GM21423 (cell line): ENCODE results near the gene GYPB.
A peak's percentile ranks its signal among the peaks of the same experiment; 100 is the strongest.
"Not testable (repeated sequence)": the region's sequence is repeated elsewhere in the genome, so short reads cannot be mapped to it uniquely, and the experiment has no call there.

Experiments used
- ATAC-seq: cut with Tn5 transposase; IDR thresholded peaks from one replicate; pipeline ENCODE4 v1.9.1; 2021; ENCODE audit warnings: mild to moderate bottlenecking, moderate library complexity; ENCODE audit not compliant: unreplicated experiment

Gene GYPB

DNA sequence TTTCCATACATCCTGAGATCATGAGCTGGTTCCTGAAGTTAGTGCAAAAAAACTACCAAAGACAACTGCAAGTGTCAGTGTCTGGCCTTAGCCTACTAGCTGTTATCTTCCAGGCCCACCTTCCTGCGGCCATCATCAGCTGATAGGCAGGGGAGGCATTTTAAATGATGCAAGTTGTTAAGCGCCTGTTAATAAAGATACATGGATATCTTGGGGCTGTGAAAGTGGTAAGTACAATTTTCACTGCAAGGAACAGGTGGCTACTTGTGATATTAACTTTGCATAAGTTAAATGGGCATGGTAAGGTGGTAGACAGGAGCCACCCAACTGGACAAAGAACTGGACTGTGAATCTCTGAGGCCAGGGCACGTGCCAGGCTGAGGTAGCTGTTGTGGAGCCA is at the start of gene GYPB:
GYPB (minus strand) TSS at position 104 of the 400 bp plus-strand sequence; CDS start at position 11, 93 bp downstream.
- ATAC-seq = not testable (repeated sequence)

DNA sequence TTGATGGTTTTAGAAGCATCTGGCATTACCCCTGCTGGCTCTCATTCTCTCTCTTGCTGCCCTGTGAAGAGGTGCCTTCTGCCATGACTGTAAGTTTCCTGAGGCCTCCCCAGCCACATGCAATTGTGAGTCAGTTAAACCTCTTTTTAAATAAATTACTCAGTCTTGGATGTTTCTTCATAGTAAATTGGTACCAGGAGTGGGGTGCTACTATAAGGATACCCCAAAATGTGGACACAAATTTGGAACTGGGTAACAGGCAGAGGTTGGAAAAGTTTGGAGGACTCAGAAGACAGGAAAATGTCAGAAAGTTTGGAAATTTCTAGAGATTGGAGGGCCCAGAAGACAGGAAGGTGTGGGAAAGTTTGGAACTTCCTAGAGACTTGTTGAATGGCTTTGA is 42.4 kb upstream of the GYPB start:
- not testable (repeated sequence) for ATAC-seq

DNA sequence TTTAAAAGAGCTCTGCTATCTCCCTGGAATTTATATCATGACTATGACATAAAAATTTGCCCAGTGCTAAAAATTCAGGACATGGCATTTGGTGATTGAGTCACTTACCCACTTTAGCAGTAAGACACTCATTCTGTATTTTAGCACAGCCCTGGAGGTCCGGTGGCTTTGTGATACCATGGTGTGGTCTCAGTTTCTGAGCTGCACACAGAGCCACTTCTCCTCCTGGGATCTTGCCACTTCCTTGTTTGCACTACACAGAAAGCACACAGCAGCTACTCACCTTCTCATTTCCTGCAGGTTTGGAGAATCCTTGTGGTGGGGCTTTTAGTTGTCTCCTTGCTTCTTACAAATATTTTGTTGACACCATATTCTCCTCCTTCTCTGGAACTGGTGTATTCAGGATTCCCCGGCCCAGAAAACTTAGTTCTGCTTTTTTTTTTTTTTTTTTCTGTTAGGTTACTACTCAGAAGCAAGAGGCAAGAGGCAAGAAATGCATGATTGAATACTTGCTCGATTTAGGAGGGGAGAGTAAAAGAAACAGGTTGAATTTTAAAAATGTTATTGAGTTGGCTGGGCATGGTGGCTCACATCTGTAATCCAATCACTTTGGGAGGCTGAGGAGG is 41.2 kb upstream of the GYPB start:
- ATAC-seq = not testable (repeated sequence)

DNA sequence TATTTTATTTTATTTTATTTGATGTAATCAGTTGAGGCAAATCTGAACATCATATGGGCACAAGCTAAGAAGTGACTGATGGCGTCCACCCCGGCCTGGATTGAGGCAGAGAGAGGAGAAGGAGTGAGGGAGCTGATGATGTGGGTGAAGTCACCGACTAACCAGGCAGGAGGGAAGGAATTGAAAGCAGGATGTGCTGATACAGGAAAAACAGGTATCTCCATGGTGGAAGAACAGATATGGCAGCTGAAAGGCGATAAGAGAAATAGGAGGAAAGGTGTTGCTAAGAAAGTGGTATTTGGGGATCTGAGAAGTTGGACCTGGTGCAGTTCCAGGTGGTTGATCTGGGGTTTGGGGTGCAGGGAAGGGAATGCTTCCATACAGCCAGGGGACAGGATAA is 37.6 kb upstream of the GYPB start:
- no peak for ATAC-seq

DNA sequence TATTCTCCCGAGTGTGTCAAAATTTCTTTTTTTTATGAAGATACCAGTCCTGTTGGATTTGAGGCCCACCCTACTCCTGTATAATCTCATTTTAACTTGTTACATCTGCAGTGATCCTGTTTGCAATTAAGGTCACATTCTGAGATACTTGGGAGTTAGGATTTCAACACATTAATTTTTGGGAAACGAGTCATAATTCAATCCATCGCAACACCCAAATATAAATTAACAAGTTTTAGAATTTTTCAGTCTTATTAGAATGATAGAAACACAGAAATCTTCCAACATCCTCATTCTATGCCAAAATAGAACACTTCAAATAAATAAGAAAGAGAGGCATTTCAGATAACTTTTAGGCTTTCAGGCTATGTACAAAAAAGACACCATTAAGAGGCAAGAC is 36.2 kb upstream of the GYPB start:
- not testable (repeated sequence) for ATAC-seq

DNA sequence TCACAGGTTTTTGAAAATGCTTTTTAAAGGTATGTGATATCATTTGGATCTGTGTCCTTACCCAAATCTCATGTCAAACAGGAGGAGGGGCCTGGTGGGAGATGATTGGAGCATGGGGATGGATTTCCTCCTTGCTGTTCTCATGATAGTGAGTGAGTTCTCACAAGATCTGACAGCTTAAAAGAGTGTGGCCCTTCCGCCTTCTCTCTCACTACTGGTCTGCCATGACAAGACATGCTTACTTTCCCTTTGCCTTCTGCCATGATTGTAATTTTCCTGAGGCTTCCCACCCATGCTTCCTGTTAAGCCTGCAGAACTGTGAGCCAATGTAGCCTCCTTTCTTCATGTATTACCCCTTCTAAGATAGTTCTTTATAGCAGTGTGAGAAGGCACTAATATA is 32.3 kb upstream of the GYPB start:
- not testable (repeated sequence) for ATAC-seq

DNA sequence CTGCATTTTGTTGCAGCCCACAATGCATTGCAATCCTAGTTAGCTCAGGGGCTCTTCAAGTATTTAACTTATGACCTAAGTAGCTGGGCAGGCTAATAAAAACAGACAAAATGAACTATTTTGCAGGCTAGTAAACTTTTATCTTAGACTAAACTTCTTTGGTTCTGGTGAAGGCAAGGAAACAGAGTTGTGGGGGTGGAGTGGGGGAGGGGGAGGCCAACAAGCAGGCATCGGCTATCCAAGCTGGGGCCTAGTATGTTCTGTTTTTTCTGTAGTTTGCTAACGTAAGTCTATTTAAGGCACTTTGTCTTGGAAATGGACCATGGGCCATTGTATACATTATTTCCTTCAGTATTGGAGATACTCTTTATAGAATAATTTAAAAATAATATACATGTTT is 31.5 kb upstream of the GYPB start:
- not testable (repeated sequence) for ATAC-seq

DNA sequence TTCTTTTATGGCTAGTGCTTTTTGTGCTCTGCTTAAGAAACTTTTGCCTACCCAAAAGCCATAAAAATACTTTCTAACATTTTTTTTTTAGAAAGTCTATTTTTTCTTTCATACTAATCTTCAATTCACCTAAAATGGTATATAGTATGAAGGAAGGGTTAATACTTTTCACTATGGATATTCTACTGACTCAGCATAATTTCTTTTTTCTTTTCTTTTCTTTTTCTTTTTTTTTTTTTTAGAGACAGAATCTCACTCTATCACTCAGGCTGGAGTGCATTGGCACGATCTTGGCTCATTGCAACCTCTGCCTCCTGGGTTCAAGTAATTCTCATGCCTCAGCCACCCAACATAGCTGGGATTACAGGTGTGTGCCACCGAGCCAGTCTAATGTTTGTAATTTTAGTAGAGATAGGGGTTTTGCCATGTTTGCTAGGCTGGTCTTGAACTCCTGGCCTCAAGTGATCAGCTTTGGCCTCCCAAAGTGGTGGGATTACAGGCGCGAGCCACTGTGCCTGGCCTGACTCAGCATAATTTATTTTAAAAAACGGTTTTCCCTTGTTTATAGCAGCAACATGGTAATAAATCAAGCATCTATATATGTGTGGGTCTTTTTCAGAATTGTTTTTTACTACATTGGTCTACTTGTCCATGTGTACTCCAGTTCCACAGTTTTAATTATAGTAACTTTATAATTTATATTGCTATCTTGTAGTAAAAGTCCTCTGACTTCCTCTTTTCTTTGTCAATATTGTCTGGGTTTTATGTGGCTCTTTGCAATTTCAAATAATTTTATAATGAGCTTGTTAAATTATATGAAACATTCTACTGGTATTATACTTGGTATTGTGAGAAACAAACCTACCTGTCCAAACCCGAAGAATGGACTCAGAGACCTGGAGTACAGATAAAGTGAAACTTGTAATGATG is 30.6 kb upstream of the GYPB start:
- not testable (repeated sequence) for ATAC-seq

DNA sequence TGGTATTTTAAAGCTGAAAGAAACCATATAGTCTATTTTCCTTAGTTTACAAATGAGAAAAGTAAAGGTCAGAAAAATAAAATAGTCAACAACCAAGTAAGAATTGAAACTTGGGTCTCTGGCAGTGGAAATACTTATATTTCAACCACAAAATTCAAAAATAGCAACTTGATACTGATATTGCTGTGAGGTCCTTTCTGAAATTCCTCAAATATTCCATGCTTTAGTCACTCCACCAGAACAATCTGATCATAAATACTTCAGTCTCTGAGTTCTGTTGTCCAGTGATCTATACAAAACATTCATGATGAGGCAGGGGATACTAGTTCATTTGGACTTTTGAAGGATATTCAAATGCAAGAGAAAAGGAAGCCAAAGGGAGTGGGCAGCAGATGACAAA is 25.8 kb upstream of the GYPB start:
- not testable (repeated sequence) for ATAC-seq

DNA sequence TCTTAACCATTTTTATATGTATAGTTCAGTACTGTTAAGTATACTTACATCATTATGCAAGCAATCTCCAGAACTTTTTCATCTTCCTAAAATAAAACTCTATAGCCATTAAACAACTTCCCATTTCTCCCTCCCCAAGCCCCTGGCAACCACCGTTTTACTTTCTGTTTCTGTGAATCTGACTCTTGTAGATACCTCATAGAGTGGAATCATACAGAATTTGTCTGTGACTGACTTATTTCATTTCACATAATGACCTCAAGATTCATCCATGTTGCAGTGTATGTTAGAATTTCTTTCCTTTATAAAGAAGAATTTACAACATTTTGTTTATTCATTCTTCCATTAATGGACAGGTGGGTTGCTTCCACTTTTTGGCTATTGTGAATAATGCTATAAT is 13.4 kb upstream of the GYPB start:
- ATAC-seq = not testable (repeated sequence)

DNA sequence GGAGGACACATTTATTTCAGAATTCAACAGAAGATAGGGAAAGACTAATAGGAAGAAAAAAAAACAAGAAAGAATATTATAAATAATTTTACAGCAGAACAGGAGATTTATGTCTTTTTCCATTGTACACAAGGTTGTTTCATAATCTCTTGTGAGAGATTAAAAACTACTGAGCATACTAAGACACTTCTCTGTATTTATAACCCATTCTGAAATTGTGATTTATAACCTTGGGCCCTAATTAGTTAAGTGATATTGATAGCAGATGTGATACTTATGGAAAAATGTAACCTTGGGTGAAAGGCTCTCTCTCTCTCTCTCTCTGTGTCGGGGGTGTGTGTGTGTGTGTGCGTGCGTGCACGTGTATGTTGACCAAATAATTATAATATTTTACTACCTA is 12.7 kb upstream of the GYPB start:
- not testable (repeated sequence) for ATAC-seq

DNA sequence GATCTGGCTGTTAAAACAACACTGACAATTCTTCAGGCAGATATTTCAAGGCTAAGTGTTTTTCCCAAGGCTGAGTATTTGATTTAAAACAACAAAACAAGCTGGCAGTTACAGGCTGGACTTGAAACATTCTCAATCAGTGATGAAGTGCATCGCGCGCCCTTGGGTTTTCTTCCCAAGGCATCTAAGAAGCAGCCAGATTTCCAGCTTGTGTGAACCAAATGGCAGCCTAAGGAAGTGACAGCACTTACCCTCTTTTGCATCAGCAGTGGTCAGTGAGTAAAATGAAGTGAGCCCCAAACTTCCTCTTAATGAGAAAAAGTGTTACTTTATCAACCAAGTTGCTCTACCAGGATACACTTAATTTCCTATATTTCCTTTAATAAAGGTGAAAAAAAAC is 12.2 kb upstream of the GYPB start:
- ATAC-seq = not testable (repeated sequence)

DNA sequence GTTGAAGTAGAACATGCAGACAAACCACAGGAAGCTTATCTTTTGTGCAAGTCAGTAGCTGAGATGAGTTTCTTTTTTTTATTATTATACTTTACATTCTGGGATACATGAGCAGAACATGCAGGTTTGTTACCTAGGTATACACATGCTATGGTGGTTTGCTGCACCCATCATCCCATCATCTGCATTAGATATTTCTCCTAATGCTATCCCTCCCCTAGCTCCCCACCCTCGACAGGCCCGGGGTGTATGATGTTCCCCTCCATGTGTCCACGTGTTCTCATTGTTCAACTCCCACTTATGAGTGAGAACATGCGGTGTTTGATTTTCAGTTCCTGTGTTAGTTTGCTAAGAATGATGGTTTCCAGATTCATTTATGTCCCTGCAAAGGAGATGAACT is 11.5 kb upstream of the GYPB start:
- not testable (repeated sequence) for ATAC-seq

DNA sequence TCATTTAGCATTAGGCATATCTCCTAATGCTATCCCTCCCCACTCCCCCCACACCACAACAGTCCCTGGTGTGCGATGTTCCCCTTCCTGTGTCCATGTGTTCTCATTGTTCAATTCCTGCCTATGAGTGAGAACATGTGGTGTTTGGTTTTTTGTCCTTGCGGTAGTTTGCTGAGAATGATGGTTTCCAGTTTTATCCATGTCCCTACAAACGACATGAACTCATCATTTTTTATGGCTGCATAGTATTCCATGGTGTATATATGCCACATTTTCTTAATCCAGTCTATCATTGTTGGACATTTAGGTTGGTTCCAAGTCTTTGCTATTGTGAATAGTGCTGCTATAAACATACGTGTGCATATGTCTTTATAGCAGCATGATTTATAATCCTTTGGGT is 7.5 kb upstream of the GYPB start:
- not testable (repeated sequence) for ATAC-seq

DNA sequence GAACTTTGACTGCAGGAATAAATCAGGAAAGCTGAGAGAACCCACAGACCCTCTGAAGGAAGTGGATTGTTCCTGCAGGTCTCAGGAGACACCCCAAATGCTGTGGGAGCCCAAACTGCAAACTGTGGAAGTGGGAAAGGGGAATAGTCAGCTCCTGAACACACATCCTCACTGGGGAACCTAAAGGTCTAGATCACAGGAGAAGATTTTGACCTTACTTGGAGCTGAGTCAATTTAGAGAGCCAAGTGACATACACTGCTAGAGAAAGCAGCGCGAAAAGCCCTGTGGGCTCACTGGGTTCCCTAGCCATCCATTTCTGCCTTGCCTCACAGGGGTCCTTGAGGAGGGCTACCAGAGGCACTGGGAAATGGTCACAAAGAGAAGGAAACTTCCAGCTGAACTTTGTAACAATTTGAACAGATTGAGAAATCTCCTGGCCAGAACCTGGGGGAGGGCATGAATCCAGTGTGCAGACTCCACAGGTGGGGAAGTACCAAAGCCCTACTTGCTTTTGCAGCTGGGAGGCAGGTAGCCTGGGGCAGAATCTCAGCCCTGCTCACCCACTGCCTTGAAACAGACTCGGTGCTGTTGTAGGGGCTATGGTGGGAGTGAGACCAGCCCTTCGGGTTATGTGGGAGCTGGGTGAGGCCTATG is 5.3 kb upstream of the GYPB start:
- ATAC-seq = not testable (repeated sequence)

DNA sequence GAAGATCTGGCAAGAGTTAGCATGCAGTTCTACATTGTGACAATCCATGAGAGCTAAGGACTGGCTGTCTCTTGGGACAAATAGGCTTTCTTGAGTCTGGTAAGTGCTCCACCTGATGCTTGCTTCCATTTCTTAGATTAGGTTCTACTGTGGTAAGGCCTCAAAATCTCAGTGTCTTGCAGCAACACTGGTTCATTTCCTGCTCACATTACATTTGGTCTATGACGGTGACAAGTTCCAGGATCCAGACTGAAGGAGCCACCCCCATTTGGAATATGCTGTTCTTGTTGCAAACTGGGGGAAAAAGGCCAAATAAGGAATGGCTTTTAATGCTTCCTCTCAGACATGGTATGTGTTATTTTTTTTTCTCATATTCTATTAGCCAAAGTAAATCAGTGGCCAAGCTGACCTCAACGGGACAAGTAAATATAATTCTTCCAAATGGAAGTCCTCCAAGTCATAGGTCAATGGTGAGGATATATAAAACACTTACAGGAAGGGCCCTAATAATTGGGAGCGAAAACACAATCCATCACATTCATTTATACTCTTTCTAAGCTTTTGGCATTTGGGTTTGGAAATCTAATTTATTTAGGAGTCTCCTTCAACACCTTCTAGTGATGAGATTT is 3.7 kb upstream of the GYPB start:
- ATAC-seq = not testable (repeated sequence)

DNA sequence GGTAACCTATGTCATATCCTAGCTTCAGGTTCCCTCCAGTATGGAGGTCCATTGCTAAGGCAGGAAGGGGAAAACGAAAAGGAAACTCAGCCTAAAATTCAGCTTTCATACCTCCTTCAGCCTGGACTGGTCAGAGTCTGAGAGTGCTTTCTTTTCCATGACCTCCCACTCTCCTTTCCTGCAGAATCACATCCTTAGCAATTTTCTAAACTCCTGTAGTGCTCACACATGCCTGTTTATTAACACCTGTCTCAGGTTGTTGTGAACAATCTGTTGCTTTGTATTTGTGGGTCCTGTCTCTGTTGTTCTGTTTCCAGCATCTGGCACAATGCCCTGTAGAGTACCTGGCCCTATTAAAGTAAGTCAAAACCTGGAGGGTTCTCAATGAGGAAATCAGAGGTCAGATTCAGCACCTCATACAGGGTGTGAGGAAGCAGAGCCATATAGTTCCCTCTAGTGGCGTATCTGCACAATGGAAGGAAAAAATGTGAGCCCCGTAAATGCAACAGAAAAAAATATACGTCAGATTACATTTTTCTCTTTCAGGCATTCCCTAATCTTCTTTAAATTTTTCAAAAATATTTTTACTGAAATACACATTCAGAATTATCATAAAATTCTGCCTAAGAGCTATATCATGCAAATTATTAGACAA is 2.3 kb upstream of the GYPB start:
- ATAC-seq = peak; percentile 88

DNA sequence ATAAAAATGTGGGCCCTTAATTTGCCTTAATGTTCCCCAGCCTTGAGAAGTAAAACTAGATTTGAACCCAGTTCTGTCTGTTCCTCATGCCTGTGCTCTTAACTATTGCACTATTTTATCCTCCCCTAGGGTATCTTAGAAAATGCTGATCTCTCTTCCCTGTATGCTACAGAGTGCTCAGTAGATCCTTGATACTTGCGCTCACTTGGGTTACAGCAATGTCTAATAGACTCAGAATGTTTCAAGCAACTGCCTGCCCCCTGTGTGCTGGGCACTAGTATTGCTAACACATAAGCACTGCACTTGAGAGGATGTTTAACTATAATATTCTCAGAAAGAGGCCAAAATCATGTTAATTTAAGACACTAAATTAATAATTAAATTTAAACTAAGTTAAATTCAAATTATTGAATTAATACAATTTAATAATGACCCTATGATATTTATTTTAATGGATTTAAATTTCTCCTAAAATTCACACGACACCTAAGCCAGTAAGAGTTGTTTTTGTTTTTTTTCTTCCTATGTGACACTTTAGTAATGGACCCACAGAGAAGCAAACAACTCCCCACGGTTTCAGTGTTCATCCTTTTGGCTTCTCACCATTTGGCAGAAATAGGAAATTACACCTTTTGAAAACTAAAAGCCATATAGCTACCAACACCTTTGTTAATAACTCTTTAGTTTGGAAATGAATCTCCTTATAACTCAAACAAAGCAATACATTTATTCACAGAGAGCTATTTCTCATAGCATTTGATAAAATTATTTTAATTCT is 768 bp downstream of the GYPB start:
- ATAC-seq = not testable (repeated sequence)

DNA sequence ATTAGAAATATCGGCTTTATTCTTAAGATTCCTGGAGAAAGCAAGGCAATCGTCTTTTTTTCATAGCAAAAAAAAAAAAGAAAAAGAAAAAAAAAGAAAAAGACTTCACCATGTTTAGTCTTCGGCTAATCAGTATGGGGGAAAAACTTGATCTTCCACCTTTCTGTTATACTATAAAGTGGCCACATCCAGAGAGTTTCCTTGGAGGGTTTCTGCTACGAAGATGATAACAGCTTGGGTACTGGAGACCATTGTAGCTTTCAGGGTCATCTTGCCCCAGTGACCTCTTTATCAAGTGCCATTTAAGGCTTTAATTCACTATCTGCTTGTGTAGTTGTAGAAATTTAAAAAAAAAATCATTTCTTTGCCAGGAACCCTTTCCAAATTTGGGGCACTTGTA is 1.9 kb downstream of the GYPB start:
- ATAC-seq = not testable (repeated sequence)
